ENCODE results near the gene KLHL42.

DNA sequence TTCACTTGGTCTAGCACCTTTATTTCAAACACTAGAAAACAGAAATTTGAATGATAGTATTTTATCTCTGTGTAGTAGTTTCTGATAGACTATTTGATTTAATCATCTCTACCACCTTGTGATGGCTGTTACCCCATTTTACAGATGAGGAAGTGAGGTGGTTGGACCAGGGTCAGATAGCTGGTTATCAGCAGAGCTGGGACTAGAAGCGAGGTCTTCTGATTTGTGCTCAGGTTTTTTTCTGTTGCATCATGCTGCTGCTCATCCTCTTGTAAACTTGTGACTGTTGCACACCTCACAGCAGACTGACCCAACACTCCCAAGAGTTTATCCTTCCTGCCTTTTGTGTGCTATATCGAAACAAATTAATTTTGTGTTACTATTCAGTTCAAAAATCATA lies 10.1 kb downstream of the KLHL42 start:
- TF ChIP-seq PKNOX1 (IDR thresholded peaks at IDR 0.05) (no peak), TARDBP (IDR thresholded peaks at IDR 0.05) (no peak), HDGF (IDR thresholded peaks at IDR 0.05; ENCODE audit: borderline replicate concordance) (no peak), BHLHE40 (IDR thresholded peaks at IDR 0.05; ENCODE audit: borderline replicate concordance) (no peak), FOXM1 (IDR thresholded peaks at IDR 0.05; ENCODE audit: borderline replicate concordance) (no peak), SP1 (IDR thresholded peaks at IDR 0.05) (no peak)

All from HEK293T (cell line).